Keratinocyte (primary cell): ENCODE measurements around the gene SLIT3. TPM values are rescaled to one million over a fixed set of nuclear protein-coding genes. Genes with fewer than 3 reads are reported as not detected.

Experiments
- DNase-seq: peaks from one replicate; pipeline ENCODE4 v3.0.0-alpha.2; 2011; ENCODE audit warnings: low read depth, missing footprints, low spot score
- FAIRE-seq: peaks from 2 replicates; lab custom pipeline; 2011; peaks lifted over from hg19 to GRCh38; lab: Jason Lieb, UNC
- H2AFZ ChIP-seq: 2 replicates; pipeline ENCODE4 v1.6.0; 2012; ENCODE audit warnings: low read length, control low read depth, inconsistent platforms; ENCODE audit not compliant: control insufficient read depth
- H3K27ac ChIP-seq: 2 replicates; pipeline ENCODE4 v1.5.1; 2011; ENCODE audit warnings: low read length; ENCODE audit not compliant: control insufficient read depth, insufficient read depth
- H3K27me3 ChIP-seq: 3 replicates; pipeline ENCODE4 v1.6.0; 2011; ENCODE audit warnings: low read length; ENCODE audit not compliant: control insufficient read depth, insufficient read depth; ENCODE audit errors: extremely low read depth
- H3K36me3 ChIP-seq, 2 experiments: 2 replicates in 1 of 2; 3 replicates in 1 of 2; pipeline ENCODE4 v1.5.1; 2011; ENCODE audit warnings: low read length in 2 of 2, mild to moderate bottlenecking in 1 of 2; ENCODE audit not compliant: control insufficient read depth in 2 of 2, insufficient read depth in 2 of 2; ENCODE audit errors: extremely low read depth in 1 of 2
- H3K4me1 ChIP-seq: 3 replicates; pipeline ENCODE4 v1.5.1; 2011; ENCODE audit warnings: low read length; ENCODE audit not compliant: control insufficient read depth, insufficient read depth; ENCODE audit errors: extremely low read depth
- H3K4me2 ChIP-seq: 3 replicates; pipeline ENCODE4 v1.6.0; 2011; ENCODE audit warnings: low read depth, low read length; ENCODE audit not compliant: control insufficient read depth, insufficient read depth; ENCODE audit errors: extremely low read depth
- H3K4me3 ChIP-seq, 3 experiments: fragments of 200-600 bp in 1 of 3; sonication (generic) in 1 of 3; 2 replicates in 2 of 3; 3 replicates in 1 of 3; pipeline ENCODE4 v1.5.1; 2011 to 2016; ENCODE audit warnings: low read length in 3 of 3, mild to moderate bottlenecking in 3 of 3, control low read depth in 2 of 3, inconsistent platforms in 1 of 3, low read depth in 1 of 3, mixed read lengths in 1 of 3, mixed run types in 1 of 3, moderate library complexity in 1 of 3; ENCODE audit not compliant: control insufficient read depth in 2 of 3, insufficient read depth in 2 of 3; ENCODE audit errors: extremely low read depth in 1 of 3
- H3K79me2 ChIP-seq: 2 replicates; pipeline ENCODE4 v1.6.0; 2012; ENCODE audit warnings: low read length; ENCODE audit not compliant: control insufficient read depth, insufficient read depth
- H3K9ac ChIP-seq: 3 replicates; pipeline ENCODE4 v1.6.0; 2011; ENCODE audit warnings: low read length; ENCODE audit not compliant: control insufficient read depth, insufficient read depth; ENCODE audit errors: extremely low read depth
- H3K9me1 ChIP-seq: 3 replicates; pipeline ENCODE4 v1.6.0; 2011; ENCODE audit warnings: low read length; ENCODE audit not compliant: control insufficient read depth, insufficient read depth; ENCODE audit errors: extremely low read depth
- H3K9me3 ChIP-seq: 2 replicates; pipeline ENCODE4 v1.5.1; 2012; ENCODE audit warnings: low read depth, low read length; ENCODE audit not compliant: control insufficient read depth
- H4K20me1 ChIP-seq: 3 replicates; pipeline ENCODE4 v1.6.0; 2011; ENCODE audit warnings: low read length; ENCODE audit not compliant: control insufficient read depth, insufficient read depth; ENCODE audit errors: extremely low read depth
- EZH2 ChIP-seq: IDR thresholded peaks from one replicate; pipeline ENCODE4 v1.6.1; 2012; ENCODE audit warnings: inconsistent platforms, mild to moderate bottlenecking, low read length, moderate library complexity
- dilution Hi-C: fragments of 300-500 bp; cut with MboI; formaldehyde crosslinking; loops from one replicate; pipeline ENCODE4 v1.7.0; 2020; ENCODE audit warnings: low sequenced_read_pairs; ENCODE audit not compliant: extremely low pct_ligation_motif_present
- polyA plus RNA-seq, 5 experiments: library from polyadenylated mRNA; depleted of rRNA in 3 of 5; stranded (reverse) in 3 of 5; stranded (forward) in 1 of 5; unstranded in 1 of 5; fragments of >200 nt; gene quantifications; 1 replicate in 1 of 5; 2 replicates in 3 of 5; 3 replicates in 1 of 5; pipeline versions ENCODE4 v1.2.1 to v1.2.3, GENCODE V29; 2011 to 2012; ENCODE audit warnings: missing spikeins in 2 of 5, low read depth in 1 of 5, low replicate concordance in 1 of 5
- TF ChIP-seq, protein P1 (sequence below), 3 experiments: IDR thresholded peaks in 1 of 3; conservative IDR thresholded peaks in 1 of 3; optimal IDR thresholded peaks in 1 of 3; 2 replicates in 2 of 3; 3 replicates in 1 of 3; pipeline versions ENCODE3 to v1.5.1; 2011; ENCODE audit warnings: low read length in 3 of 3, mild to moderate bottlenecking in 3 of 3, moderate library complexity in 2 of 3, control low read depth in 1 of 3, inconsistent platforms in 1 of 3; ENCODE audit not compliant: insufficient read depth in 2 of 3; ENCODE audit errors: extremely low read depth in 1 of 3

SLIT3 gene
- polyA plus RNA-seq, 1 donor (not counting 4 experiments of a cell fraction or from before 2014, with no cell fraction given): 2.4 TPM

DNA sequence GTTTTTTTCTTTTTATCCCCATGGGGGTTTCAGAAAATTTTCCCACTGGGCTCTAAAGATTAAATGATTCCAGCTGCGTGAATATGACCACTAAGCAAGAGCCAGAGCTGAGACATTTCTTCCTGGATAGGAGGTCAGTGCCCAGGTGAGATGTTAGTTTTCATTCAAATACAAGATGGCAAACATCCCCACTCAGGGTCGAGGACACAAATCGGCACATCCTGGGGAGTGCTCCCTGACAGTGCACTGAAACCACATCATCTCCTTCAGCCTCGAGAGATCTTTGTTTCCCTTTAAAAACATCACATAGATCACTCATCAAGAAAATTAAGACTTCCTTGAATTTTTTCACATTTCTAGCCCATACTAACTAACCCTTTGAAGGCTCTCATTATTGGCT, 448.6 kb downstream of the SLIT3 start:
- Histone ChIP-seq H3K4me3 (no peak overlapping the region), H3K9ac (no peak overlapping the region), H3K27me3 (no peaks in the 10 kb centered on the region), H3K27ac (no peak overlapping the region), H2AFZ (no peak overlapping the region), H3K9me3 (no peaks in the 10 kb centered on the region), H3K4me2 (no peak overlapping the region), H4K20me1 (no peaks in the 10 kb centered on the region), H3K79me2 (no peaks in the 10 kb centered on the region), H3K9me1 (no peaks in the 10 kb centered on the region), H3K36me3 (no peaks in the 10 kb centered on the region), H3K4me1 (no peaks in the 10 kb centered on the region)
- DNase-seq (no peak), FAIRE-seq (no peak)
- dilution Hi-C loops: no loop called here
- TF ChIP-seq, protein P1, sequence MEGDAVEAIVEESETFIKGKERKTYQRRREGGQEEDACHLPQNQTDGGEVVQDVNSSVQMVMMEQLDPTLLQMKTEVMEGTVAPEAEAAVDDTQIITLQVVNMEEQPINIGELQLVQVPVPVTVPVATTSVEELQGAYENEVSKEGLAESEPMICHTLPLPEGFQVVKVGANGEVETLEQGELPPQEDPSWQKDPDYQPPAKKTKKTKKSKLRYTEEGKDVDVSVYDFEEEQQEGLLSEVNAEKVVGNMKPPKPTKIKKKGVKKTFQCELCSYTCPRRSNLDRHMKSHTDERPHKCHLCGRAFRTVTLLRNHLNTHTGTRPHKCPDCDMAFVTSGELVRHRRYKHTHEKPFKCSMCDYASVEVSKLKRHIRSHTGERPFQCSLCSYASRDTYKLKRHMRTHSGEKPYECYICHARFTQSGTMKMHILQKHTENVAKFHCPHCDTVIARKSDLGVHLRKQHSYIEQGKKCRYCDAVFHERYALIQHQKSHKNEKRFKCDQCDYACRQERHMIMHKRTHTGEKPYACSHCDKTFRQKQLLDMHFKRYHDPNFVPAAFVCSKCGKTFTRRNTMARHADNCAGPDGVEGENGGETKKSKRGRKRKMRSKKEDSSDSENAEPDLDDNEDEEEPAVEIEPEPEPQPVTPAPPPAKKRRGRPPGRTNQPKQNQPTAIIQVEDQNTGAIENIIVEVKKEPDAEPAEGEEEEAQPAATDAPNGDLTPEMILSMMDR (optimal IDR thresholded peaks at IDR 0.05 in 1 of 3, IDR thresholded peaks at IDR 0.05 in 1 of 3, conservative IDR thresholded peaks at IDR 0.05 in 1 of 3; ENCODE audit: extremely low read depth in 1 of 3, insufficient read depth in 2 of 3, low read length in 3 of 3): no peak
- TF ChIP-seq EZH2: no peak

DNA sequence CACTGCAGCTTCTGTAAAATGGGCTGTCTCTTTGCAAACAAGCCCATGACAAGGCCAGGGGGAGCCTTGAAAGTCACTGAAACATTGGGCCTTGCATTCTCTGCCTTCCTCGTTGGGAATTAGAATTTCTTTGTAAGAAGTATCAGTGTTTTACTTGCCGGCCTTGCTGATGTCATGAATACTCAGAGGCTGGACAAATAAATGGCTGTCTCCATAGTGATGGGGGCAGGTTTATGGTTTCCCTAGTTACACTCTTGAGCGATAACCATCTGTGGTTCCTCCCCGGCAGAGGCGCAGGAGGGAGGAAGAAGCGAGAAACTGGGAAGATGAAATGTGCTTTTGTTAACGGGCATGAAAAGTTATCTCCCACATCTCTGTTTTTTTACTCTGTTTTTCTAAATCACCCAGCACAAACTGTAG, 449.0 kb downstream of the SLIT3 start:
- Histone ChIP-seq H3K27ac (no peak overlapping the region), H3K79me2 (no peaks in the 10 kb centered on the region), H3K9ac (no peak overlapping the region), H3K4me2 (no peak overlapping the region), H3K27me3 (no peaks in the 10 kb centered on the region), H3K9me1 (no peaks in the 10 kb centered on the region), H3K4me1 (no peaks in the 10 kb centered on the region), H4K20me1 (no peaks in the 10 kb centered on the region), H2AFZ (no peak overlapping the region), H3K4me3 (no peak overlapping the region), H3K9me3 (no peaks in the 10 kb centered on the region), H3K36me3 (no peaks in the 10 kb centered on the region)
- TF ChIP-seq EZH2: no peak
- TF ChIP-seq, protein P1 (optimal IDR thresholded peaks at IDR 0.05 in 1 of 3, IDR thresholded peaks at IDR 0.05 in 1 of 3, conservative IDR thresholded peaks at IDR 0.05 in 1 of 3; ENCODE audit: extremely low read depth in 1 of 3, insufficient read depth in 2 of 3, low read length in 3 of 3): no peak
- FAIRE-seq (no peak), DNase-seq (no peak)
- dilution Hi-C loops: no loop called here
